ENCODE results near the gene TMEM121.

DNA sequence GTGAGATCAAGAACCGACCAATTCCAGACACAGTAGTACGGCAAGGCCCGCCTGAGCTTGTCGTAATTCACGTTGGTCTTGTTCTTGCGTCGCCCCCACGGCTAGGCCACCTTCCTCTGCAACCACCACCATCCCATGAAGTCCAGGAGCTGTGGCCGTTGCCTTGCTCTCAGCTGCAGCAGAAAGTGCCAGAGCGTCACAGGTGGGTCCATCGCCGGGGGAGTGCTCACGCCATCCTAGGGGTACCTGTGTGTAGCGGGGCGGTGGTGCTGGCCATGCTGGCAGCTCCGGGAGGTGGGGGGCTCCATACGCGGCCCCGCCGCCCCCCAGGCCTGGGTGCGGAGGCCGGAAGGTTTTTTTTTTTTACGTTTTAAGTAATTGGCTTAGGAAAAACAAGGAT lies 23.1 kb downstream of the TMEM121 start:
- TF ChIP-seq ELK1 (IDR thresholded peaks at IDR 0.05; ENCODE audit: borderline replicate concordance, low read depth, low read length) (no peak), CTCF (conservative IDR thresholded peaks at IDR 0.05; ENCODE audit: low read depth, low read length) (no peak), RAD21 (IDR thresholded peaks at IDR 0.05; ENCODE audit: low read length) (no peak), RCOR1 (IDR thresholded peaks at IDR 0.05; ENCODE audit: insufficient replicate concordance, low read length) (no peak), POLR2A (IDR thresholded peaks at IDR 0.05; ENCODE audit: low read depth, low read length) (no peak), FOS (IDR thresholded peaks at IDR 0.05; ENCODE audit: low read depth, low read length) (no peak), MAFK (IDR thresholded peaks at IDR 0.05; ENCODE audit: low read depth, low read length) (no peak)

Measured in IMR-90 (cell line).